Muscle of back (tissue), 11 donors: ENCODE results near the gene HSPA1L. TPM values are rescaled to one million over a fixed set of nuclear protein-coding genes. Genes with fewer than 3 reads are reported as not detected.
A peak's percentile ranks its signal among the peaks of the same experiment; 100 is the strongest.

Experiments used
- DNase-seq, 3 donors: peaks; one replicate each; pipeline versions ENCODE4 v3.0.0 to v3.0.0-alpha.2; 2013
- polyA plus RNA-seq, 10 donors: library from polyadenylated mRNA; unstranded; fragments of 120-200 nt; gene quantifications; one replicate each; pipeline ENCODE4 v1.2.1, GENCODE V29; 2013; ENCODE audit not compliant: insufficient read length in 10 of 10

The HSPA1L gene
- polyA plus RNA-seq, 10 donors: 3.3 to 4.3 (median 3.9) TPM

- peak in 1 of 3 donors; percentile 34 for DNase-seq
These were observed 48.9 kb downstream of the HSPA1L start for GRCh38 chr6:31765910-31766794.

GRCh38 chr6:31765559-31765909 lies 49.5 kb downstream of the HSPA1L start:
- DNase-seq: no peak

- DNase-seq: no peak
These were observed 50.9 kb downstream of the HSPA1L start for GRCh38 chr6:31764198-31764597.

GRCh38 chr6:31763619-31763940 lies 51.5 kb downstream of the HSPA1L start:
- peak in 2 of 3 donors; percentile 26 to 48 for DNase-seq

GRCh38 chr6:31762878-31763618 lies 52.0 kb downstream of the HSPA1L start:
- DNase-seq: no peak

DNA sequence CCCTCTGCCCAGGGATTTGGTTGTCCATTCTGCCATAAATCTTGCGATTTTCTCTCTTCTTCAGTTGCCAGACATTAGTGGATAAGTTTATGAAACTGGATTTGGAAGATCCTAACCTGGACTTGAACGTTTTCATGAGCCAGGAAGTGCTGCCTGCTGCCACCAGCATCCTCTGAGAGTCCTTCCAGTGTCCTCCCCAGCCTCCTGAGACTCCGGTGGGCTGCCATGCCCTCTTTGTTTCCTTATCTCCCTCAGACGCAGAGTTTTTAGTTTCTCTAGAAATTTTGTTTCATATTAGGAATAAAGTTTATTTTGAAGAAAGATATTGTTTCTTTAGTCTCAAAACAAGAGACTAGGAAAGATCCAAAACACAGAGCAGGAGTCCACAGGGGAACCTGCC lies 52.7 kb downstream of the HSPA1L start, which contains the start of gene SAPCD1:
TSS of gene SAPCD1 (plus strand) at position 301 of the 400 bp plus-strand sequence. CDS start 399 bp downstream, outside the sequence.
- no peak for DNase-seq

DNA sequence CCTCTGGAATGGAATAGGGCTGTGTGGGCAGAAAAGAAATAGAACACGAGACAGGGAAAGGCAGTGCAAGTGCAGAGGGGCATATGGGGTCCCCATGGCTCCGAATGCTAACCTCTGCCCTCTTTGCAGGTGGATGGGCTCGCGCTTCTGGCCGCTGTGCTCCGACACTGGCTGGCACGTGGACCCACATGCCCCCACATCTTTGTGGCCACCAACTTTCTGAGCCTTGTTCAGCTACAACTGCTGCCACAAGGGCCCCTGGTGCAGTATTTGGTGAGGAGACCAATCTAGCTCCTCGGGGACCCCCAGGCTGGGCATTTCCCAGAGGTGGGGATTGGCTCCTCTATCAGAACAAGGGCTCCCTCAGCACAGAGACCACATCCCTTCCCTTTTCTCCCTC lies 53.7 kb downstream of the HSPA1L start:
- DNase-seq: no peak

DNA sequence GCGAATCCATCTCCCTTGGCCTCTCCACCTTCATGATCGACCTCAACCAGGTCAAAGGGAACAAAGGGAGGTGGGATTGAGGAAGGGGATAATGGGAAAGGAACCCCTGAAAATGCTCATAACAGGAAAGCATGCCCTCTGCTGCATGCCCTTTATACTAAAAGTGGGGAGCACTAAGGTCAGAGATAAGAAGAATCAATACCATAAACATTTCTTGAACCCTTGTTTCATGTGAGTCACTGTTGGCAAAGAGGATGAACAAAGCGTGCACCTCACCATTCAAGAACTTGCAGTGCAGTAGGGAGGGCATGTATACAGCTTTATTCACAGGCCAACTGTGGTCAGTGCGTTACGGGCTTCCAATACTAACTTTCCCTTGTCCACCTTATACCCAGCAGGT lies 54.3 kb downstream of the HSPA1L start:
- DNase-seq: no peak

Other genes with a start within 250 kb of the HSPA1L start
- under 1 TPM in 6 of 10 donors, not detected in 4; 0.12 to 0.91 (median 0.21) TPM for gene LTA, start 243.0 kb downstream of the HSPA1L start, polyA plus RNA-seq
- 1 to 10 TPM in 1 of 10 donors, under 1 TPM in 8, not detected in 1; 0.17 to 3.5 (median 0.29) TPM for gene TNF, start 239.7 kb downstream of the HSPA1L start, polyA plus RNA-seq
- 10 to 100 TPM in 1 of 10 donors, 1 to 10 TPM in 6, under 1 TPM in 3; 0.67 to 32.2 (median 1.5) TPM for gene LTB, start 232.9 kb downstream of the HSPA1L start, polyA plus RNA-seq
- gene LST1, start 229.0 kb downstream of the HSPA1L start, polyA plus RNA-seq: 10 to 100 TPM in 1 of 10 donors, 1 to 10 TPM in 9; 4.1 to 10.9 (median 6.4) TPM
- gene NCR3, start 222.3 kb downstream of the HSPA1L start, polyA plus RNA-seq: under 1 TPM in 4 of 10 donors, not detected in 6; 0.20 to 0.59 (median 0.30) TPM
- gene AIF1, start 200.0 kb downstream of the HSPA1L start, polyA plus RNA-seq: 10 to 100 TPM; 15.1 to 35.2 (median 23.0) TPM
- 100 to 1,000 TPM; 112 to 149 (median 132) TPM for gene PRRC2A, start 194.6 kb downstream of the HSPA1L start, polyA plus RNA-seq
- 100 to 1,000 TPM; 177 to 216 (median 198) TPM for gene BAG6, start 162.6 kb downstream of the HSPA1L start, polyA plus RNA-seq
- 1 to 10 TPM; 2.6 to 5.7 (median 4.2) TPM for gene APOM, start 159.4 kb downstream of the HSPA1L start, polyA plus RNA-seq
- gene C6orf47, start 154.5 kb downstream of the HSPA1L start, polyA plus RNA-seq: 10 to 100 TPM; 11.4 to 16.0 (median 13.4) TPM
- 10 to 100 TPM; 10.1 to 16.9 (median 12.2) TPM for gene GPANK1, start 150.3 kb downstream of the HSPA1L start, polyA plus RNA-seq
- 100 to 1,000 TPM; 118 to 150 (median 138) TPM for gene CSNK2B, start 149.2 kb downstream of the HSPA1L start, polyA plus RNA-seq
- 10 to 100 TPM in 6 of 10 donors, 1 to 10 TPM in 4; 5.6 to 24.0 (median 10.9) TPM for gene LY6G5B, start 145.3 kb downstream of the HSPA1L start, polyA plus RNA-seq
- 1 to 10 TPM in 9 of 10 donors, under 1 TPM in 1; 0.68 to 5.1 (median 2.4) TPM for gene LY6G5C, start 134.2 kb downstream of the HSPA1L start, polyA plus RNA-seq
- gene ABHD16A, start 112.0 kb downstream of the HSPA1L start, polyA plus RNA-seq: 10 to 100 TPM; 36.3 to 50.0 (median 39.2) TPM
- gene LY6G6F, start 108.4 kb downstream of the HSPA1L start, polyA plus RNA-seq: under 1 TPM in 3 of 10 donors, not detected in 7; 0.17 to 0.38 (median 0.20) TPM
- 1 to 10 TPM in 1 of 10 donors, under 1 TPM in 5, not detected in 4; 0.42 to 1.1 (median 0.53) TPM for gene LY6G6D, start 99.9 kb downstream of the HSPA1L start, polyA plus RNA-seq
- 1 to 10 TPM in 1 of 10 donors, under 1 TPM in 8, not detected in 1; 0.19 to 1.0 (median 0.38) TPM for gene LY6G6C, start 93.5 kb downstream of the HSPA1L start, polyA plus RNA-seq
- gene MPIG6B, start 91.9 kb downstream of the HSPA1L start, polyA plus RNA-seq: 1 to 10 TPM in 3 of 10 donors, under 1 TPM in 7; 0.52 to 1.8 (median 0.82) TPM
- gene DDAH2, start 86.0 kb downstream of the HSPA1L start, polyA plus RNA-seq: 100 to 1,000 TPM in 8 of 10 donors, 10 to 100 TPM in 2; 87.3 to 135 (median 109) TPM
- gene CLIC1, start 78.8 kb downstream of the HSPA1L start, polyA plus RNA-seq: 100 to 1,000 TPM; 114 to 181 (median 138) TPM
- gene MSH5, start 75.3 kb downstream of the HSPA1L start, polyA plus RNA-seq: 10 to 100 TPM in 6 of 10 donors, 1 to 10 TPM in 4; 5.9 to 29.4 (median 13.5) TPM
- gene SAPCD1, start 52.6 kb downstream of the HSPA1L start, polyA plus RNA-seq: 10 to 100 TPM in 1 of 10 donors, 1 to 10 TPM in 9; 2.1 to 10.9 (median 3.0) TPM
- gene VWA7, start 38.0 kb downstream of the HSPA1L start, polyA plus RNA-seq: 1 to 10 TPM in 9 of 10 donors, under 1 TPM in 1; 0.88 to 3.3 (median 2.3) TPM
- 10 to 100 TPM; 42.0 to 63.0 (median 46.2) TPM for gene VARS1, start 19.5 kb downstream of the HSPA1L start, polyA plus RNA-seq
- gene LSM2, start 8.3 kb downstream of the HSPA1L start, polyA plus RNA-seq: 10 to 100 TPM; 46.2 to 63.6 (median 58.9) TPM
- gene HSPA1A, start 260 bp upstream of the HSPA1L start, polyA plus RNA-seq: 100 to 1,000 TPM in 1 of 10 donors, 10 to 100 TPM in 9; 47.4 to 176 (median 71.8) TPM
- gene HSPA1B, start 12.5 kb upstream of the HSPA1L start, polyA plus RNA-seq: 100 to 1,000 TPM in 1 of 10 donors, 10 to 100 TPM in 9; 34.3 to 226 (median 55.8) TPM
- gene NEU1, start 47.5 kb upstream of the HSPA1L start, polyA plus RNA-seq: 10 to 100 TPM; 15.3 to 19.4 (median 17.2) TPM
- gene SLC44A4, start 63.7 kb upstream of the HSPA1L start, polyA plus RNA-seq: under 1 TPM in 8 of 10 donors, not detected in 2; 0.08 to 0.50 (median 0.29) TPM
- gene EHMT2, start 82.4 kb upstream of the HSPA1L start, polyA plus RNA-seq: 10 to 100 TPM; 23.3 to 40.1 (median 29.4) TPM
- 10 to 100 TPM in 4 of 10 donors, 1 to 10 TPM in 6; 7.9 to 16.2 (median 9.6) TPM for gene ZBTB12, start 86.8 kb upstream of the HSPA1L start, polyA plus RNA-seq
- gene C2, start 112.4 kb upstream of the HSPA1L start, polyA plus RNA-seq: 1 to 10 TPM; 3.5 to 9.1 (median 5.7) TPM
- 1 to 10 TPM; 1.0 to 2.6 (median 1.6) TPM for gene CFB, start 130.8 kb upstream of the HSPA1L start, polyA plus RNA-seq
- 10 to 100 TPM; 49.5 to 68.7 (median 64.3) TPM for gene NELFE, start 143.7 kb upstream of the HSPA1L start, polyA plus RNA-seq
- 10 to 100 TPM; 17.9 to 35.1 (median 25.0) TPM for gene SKIC2, start 143.9 kb upstream of the HSPA1L start, polyA plus RNA-seq
- 10 to 100 TPM; 11.4 to 21.4 (median 15.4) TPM for gene DXO, start 156.9 kb upstream of the HSPA1L start, polyA plus RNA-seq
- gene C4A, start 166.8 kb upstream of the HSPA1L start, polyA plus RNA-seq: 10 to 100 TPM in 5 of 10 donors, 1 to 10 TPM in 5; 6.2 to 21.3 (median 10.3) TPM
- 10 to 100 TPM in 9 of 10 donors, 1 to 10 TPM in 1; 8.7 to 25.9 (median 14.3) TPM for gene C4B, start 199.5 kb upstream of the HSPA1L start, polyA plus RNA-seq
- gene CYP21A2, start 223.1 kb upstream of the HSPA1L start, polyA plus RNA-seq: 1 to 10 TPM in 2 of 10 donors, under 1 TPM in 8; 0.35 to 1.1 (median 0.58) TPM